ENCODE measurements around the gene ZNF358. TPM values are rescaled to one million over a fixed set of nuclear protein-coding genes. Genes with fewer than 3 reads are reported as not detected.
A peak's percentile ranks its signal among the peaks of the same experiment; 100 is the strongest.

The ZNF358 gene
- total RNA-seq, 1 donor from 2014 or later, result 16.9 TPM

- H3K27ac Mint-ChIP-seq, result no peak overlapping the region
- Histone ChIP-seq H3K27me3 (peaks cover 51% of the 10 kb centered on the region), H3K9me3 (ENCODE audit: low read depth) (no peaks in the 10 kb centered on the region), H4K20me1 (ENCODE audit: low read depth) (peaks cover 3% of the 10 kb centered on the region), H3K9ac (no peak overlapping the region), H3K36me3 (no peaks in the 10 kb centered on the region), H3K27ac (no peak overlapping the region), H3K79me2 (ENCODE audit: low read depth) (no peaks in the 10 kb centered on the region), H3K4me1 (no peaks in the 10 kb centered on the region), H2AFZ (replicated peaks) (no peak overlapping the region), H3F3A (ENCODE audit: low read depth) (peaks cover 4% of the 10 kb centered on the region), H3K4me3 (no peak overlapping the region), H3K4me2 (no peak overlapping the region)
- H3K36me3 Mint-ChIP-seq, result no peaks in the 10 kb centered on the region
- TF ChIP-seq EZH2phosphoT487 (IDR thresholded peaks at IDR 0.05), result no peak
- no peak for TF ChIP-seq EZH2 (IDR thresholded peaks at IDR 0.05)
- TF ChIP-seq CTCF (IDR thresholded peaks at IDR 0.05), result no peak
- no peak for DNase-seq (ENCODE audit: low spot score)
- H3K9me3 Mint-ChIP-seq, result no peaks in the 10 kb centered on the region
- H3K4me1 Mint-ChIP-seq, result peaks cover 8% of the 10 kb centered on the region
- no peak overlapping the region for H3K4me3 Mint-ChIP-seq
- H3K27me3 Mint-ChIP-seq (ENCODE audit: insufficient read depth, low read depth), result peaks cover 7% of the 10 kb centered on the region
Observed at GRCh38 chr19:7504684-7505083, 11.2 kb upstream of the ZNF358 start.

GRCh38 chr19:7505288-7505681, 10.6 kb upstream of the ZNF358 start:
- H3K27ac ChIP-seq, result no peak overlapping the region
- H3K4me2 ChIP-seq, result no peak overlapping the region
- no peak overlapping the region for H3K27ac Mint-ChIP-seq
- H3K36me3 Mint-ChIP-seq, result no peaks in the 10 kb centered on the region
- H3K4me3 ChIP-seq, result no peak overlapping the region
- H3F3A ChIP-seq (ENCODE audit: low read depth), result peaks cover 4% of the 10 kb centered on the region
- no peaks in the 10 kb centered on the region for H3K9me3 ChIP-seq (ENCODE audit: low read depth)
- H3K79me2 ChIP-seq (ENCODE audit: low read depth), result no peaks in the 10 kb centered on the region
- peaks cover 9% of the 10 kb centered on the region for H3K27me3 Mint-ChIP-seq (ENCODE audit: insufficient read depth, low read depth)
- H3K36me3 ChIP-seq, result no peaks in the 10 kb centered on the region
- H3K9ac ChIP-seq, result no peak overlapping the region
- TF ChIP-seq EZH2phosphoT487 (IDR thresholded peaks at IDR 0.05) (no peak), EZH2 (IDR thresholded peaks at IDR 0.05) (no peak), CTCF (IDR thresholded peaks at IDR 0.05) (no peak)
- no peaks in the 10 kb centered on the region for H3K4me1 ChIP-seq
- no peaks in the 10 kb centered on the region for H3K9me3 Mint-ChIP-seq
- H3K27me3 ChIP-seq, result peaks cover 45% of the 10 kb centered on the region
- H4K20me1 ChIP-seq (ENCODE audit: low read depth), result peaks cover 3% of the 10 kb centered on the region
- peak overlapping the region; percentile 52 for H3K4me3 Mint-ChIP-seq
- DNase-seq (ENCODE audit: low spot score), result no peak
- H3K4me1 Mint-ChIP-seq, result peaks cover 8% of the 10 kb centered on the region
- no peak overlapping the region for H2AFZ ChIP-seq (replicated peaks)

- no peak overlapping the region for H2AFZ ChIP-seq (replicated peaks)
- H3K9ac ChIP-seq, result no peak overlapping the region
- Mint-ChIP-seq H3K36me3 (no peaks in the 10 kb centered on the region), H3K27me3 (ENCODE audit: insufficient read depth, low read depth) (peaks cover 11% of the 10 kb centered on the region), H3K9me3 (no peaks in the 10 kb centered on the region), H3K27ac (no peak overlapping the region), H3K4me3 (peak overlapping the region; percentile 52), H3K4me1 (peaks cover 8% of the 10 kb centered on the region)
- H3K4me3 ChIP-seq, result no peak overlapping the region
- H3K27me3 ChIP-seq, result peaks cover 39% of the 10 kb centered on the region
- H3F3A ChIP-seq (ENCODE audit: low read depth), result peaks cover 4% of the 10 kb centered on the region
- no peaks in the 10 kb centered on the region for H3K4me1 ChIP-seq
- peak overlapping the region; percentile 21 for H3K4me2 ChIP-seq
- no peak for TF ChIP-seq CTCF (IDR thresholded peaks at IDR 0.05)
- no peak for TF ChIP-seq EZH2phosphoT487 (IDR thresholded peaks at IDR 0.05)
- TF ChIP-seq EZH2 (IDR thresholded peaks at IDR 0.05), result no peak
- no peaks in the 10 kb centered on the region for H3K36me3 ChIP-seq
- H3K27ac ChIP-seq, result no peak overlapping the region
- no peaks in the 10 kb centered on the region for H3K79me2 ChIP-seq (ENCODE audit: low read depth)
- H4K20me1 ChIP-seq (ENCODE audit: low read depth), result peaks cover 3% of the 10 kb centered on the region
- no peaks in the 10 kb centered on the region for H3K9me3 ChIP-seq (ENCODE audit: low read depth)
- DNase-seq (ENCODE audit: low spot score), result peak; percentile 63
Observed at GRCh38 chr19:7505682-7506384, 10.1 kb upstream of the ZNF358 start.

All from neural progenitor cell (in vitro differentiated cells).